Adrenal gland (tissue), 5 donors: ENCODE results near the gene PPP1R16B.

Source experiments
- POLR2A ChIP-seq, 2 donors: fragments of 450-650 bp; IDR thresholded peaks; one replicate each; pipeline ENCODE4 v1.6.1; 2017; ENCODE audit warnings: antibody characterized with exemption in 2 of 2, mild to moderate bottlenecking in 2 of 2, moderate library complexity in 1 of 2
- TF ChIP-seq, protein P1 (sequence below), 6 experiments: fragments of 450-650 bp in 4 of 6; fragments of 200-600 bp in 2 of 6; sonication (generic) in 1 of 6; IDR thresholded peaks; 1 replicate in 5 of 6; 2 replicates in 1 of 6; pipeline versions ENCODE4 v1.5.1 to v1.8.0; 2016 to 2021; ENCODE audit warnings: antibody characterized with exemption in 6 of 6, mild to moderate bottlenecking in 2 of 6, moderate library complexity in 1 of 6
- donor health status: DM: no; HTN: no; CAD: no.

DNA sequence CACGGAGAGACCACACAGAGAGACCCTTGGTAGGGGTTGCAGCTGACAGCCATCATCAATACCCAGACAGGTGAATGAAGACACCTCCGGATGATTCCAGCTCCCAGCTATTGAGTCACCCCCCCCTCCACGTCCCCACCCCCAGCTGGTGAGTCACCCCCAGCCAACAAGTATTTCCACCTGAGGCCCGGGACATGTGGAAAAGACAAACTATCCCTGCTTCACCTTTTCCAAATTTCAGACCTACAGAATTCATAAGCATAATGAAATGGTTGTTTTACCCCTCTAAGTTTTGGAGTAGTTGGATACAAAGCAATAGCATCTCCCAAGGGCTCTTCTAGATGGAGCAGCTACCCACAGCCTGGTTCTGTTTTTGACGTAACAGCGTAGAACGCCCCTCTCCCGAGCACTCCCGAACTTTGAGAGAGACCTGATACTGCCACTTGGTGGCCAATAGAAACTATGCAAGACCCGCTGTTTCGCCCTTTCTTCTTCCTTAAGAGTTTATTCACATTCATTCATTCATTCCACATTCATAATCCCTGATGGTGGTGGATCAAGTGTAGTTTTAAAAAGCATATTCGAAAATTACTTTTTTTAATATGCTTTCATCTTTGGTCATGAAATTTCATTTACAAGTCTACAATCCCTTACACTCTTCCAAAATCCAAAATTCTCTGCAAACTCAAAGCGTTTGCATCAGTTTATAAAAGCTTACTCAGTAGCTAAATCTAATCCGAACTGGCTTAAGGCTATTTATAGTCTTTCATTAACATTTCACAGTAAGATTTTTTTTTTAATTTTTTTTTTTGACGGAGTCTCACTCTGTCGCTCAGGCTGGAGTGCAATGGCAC is 15.1 kb upstream of the PPP1R16B start:
- TF ChIP-seq, protein P1, sequence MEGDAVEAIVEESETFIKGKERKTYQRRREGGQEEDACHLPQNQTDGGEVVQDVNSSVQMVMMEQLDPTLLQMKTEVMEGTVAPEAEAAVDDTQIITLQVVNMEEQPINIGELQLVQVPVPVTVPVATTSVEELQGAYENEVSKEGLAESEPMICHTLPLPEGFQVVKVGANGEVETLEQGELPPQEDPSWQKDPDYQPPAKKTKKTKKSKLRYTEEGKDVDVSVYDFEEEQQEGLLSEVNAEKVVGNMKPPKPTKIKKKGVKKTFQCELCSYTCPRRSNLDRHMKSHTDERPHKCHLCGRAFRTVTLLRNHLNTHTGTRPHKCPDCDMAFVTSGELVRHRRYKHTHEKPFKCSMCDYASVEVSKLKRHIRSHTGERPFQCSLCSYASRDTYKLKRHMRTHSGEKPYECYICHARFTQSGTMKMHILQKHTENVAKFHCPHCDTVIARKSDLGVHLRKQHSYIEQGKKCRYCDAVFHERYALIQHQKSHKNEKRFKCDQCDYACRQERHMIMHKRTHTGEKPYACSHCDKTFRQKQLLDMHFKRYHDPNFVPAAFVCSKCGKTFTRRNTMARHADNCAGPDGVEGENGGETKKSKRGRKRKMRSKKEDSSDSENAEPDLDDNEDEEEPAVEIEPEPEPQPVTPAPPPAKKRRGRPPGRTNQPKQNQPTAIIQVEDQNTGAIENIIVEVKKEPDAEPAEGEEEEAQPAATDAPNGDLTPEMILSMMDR (IDR thresholded peaks at IDR 0.05): peak; percentile 40 to 73 (median 53)
- TF ChIP-seq POLR2A (IDR thresholded peaks at IDR 0.05): no peak
